ENCODE measurements around the gene CCDC141.

- TF ChIP-seq RARB (CRISPR knock-in tag; IDR thresholded peaks at IDR 0.05) (no peak), ARNTL (CRISPR knock-in tag; IDR thresholded peaks at IDR 0.05; ENCODE audit: borderline replicate concordance, low read depth) (no peak), OSR1 (CRISPR knock-in tag; IDR thresholded peaks at IDR 0.05) (no peak), ZFP30 (CRISPR knock-in tag; IDR thresholded peaks at IDR 0.05) (no peak), ZNF8 (CRISPR knock-in tag; IDR thresholded peaks at IDR 0.05) (no peak), PATZ1 (CRISPR knock-in tag; IDR thresholded peaks at IDR 0.05; ENCODE audit: borderline replicate concordance) (no peak)
- TF ChIP-seq, protein P1, sequence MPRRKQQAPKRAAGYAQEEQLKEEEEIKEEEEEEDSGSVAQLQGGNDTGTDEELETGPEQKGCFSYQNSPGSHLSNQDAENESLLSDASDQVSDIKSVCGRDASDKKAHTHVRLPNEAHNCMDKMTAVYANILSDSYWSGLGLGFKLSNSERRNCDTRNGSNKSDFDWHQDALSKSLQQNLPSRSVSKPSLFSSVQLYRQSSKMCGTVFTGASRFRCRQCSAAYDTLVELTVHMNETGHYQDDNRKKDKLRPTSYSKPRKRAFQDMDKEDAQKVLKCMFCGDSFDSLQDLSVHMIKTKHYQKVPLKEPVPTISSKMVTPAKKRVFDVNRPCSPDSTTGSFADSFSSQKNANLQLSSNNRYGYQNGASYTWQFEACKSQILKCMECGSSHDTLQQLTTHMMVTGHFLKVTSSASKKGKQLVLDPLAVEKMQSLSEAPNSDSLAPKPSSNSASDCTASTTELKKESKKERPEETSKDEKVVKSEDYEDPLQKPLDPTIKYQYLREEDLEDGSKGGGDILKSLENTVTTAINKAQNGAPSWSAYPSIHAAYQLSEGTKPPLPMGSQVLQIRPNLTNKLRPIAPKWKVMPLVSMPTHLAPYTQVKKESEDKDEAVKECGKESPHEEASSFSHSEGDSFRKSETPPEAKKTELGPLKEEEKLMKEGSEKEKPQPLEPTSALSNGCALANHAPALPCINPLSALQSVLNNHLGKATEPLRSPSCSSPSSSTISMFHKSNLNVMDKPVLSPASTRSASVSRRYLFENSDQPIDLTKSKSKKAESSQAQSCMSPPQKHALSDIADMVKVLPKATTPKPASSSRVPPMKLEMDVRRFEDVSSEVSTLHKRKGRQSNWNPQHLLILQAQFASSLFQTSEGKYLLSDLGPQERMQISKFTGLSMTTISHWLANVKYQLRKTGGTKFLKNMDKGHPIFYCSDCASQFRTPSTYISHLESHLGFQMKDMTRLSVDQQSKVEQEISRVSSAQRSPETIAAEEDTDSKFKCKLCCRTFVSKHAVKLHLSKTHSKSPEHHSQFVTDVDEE (CRISPR knock-in tag; IDR thresholded peaks at IDR 0.05), result no peak
Measured at GRCh38 chr2:178927173-178927572, 122.8 kb downstream of the CCDC141 start.
